ENCODE measurements around the gene SRM. TPM values are rescaled to one million over a fixed set of nuclear protein-coding genes. Genes with fewer than 3 reads are reported as not detected.

Gene SRM
- polyA plus RNA-seq, 3 donors, result 23.2 to 43.2 (median 37.6) TPM

- no peak for DNase-seq
- peaks cover 20 to 40% of the 10 kb centered on the region in 2 donors for H3K36me3 Mint-ChIP-seq
- H3K4me1 Mint-ChIP-seq, result peaks cover 33% of the 10 kb centered on the region
- peaks cover 0 to 6% (median 5%) of the 10 kb centered on the region in 3 donors for H3K27me3 Mint-ChIP-seq (ENCODE audit: low read depth in 3 of 3)
- peaks cover 0 to 3% (median 0%) of the 10 kb centered on the region in 7 donors for H3K9me3 Mint-ChIP-seq
- H2AFZ ChIP-seq (ENCODE audit: insufficient read depth, low read depth, low read length, poor library complexity, severe bottlenecking), result no peak overlapping the region
- peaks cover 12% of the 10 kb centered on the region for H3K79me2 ChIP-seq (ENCODE audit: insufficient read depth, low read length)
- TF ChIP-seq CTCF (IDR thresholded peaks at IDR 0.05), result no peak
- no peaks in the 10 kb centered on the region for H3K9me3 ChIP-seq (replicated peaks in 1 of 2; ENCODE audit: control insufficient read depth in 1 of 2, insufficient read depth in 1 of 2, low read length in 2 of 2)
- H3K27ac ChIP-seq (ENCODE audit: low read depth in 1 of 2, low read length in 2 of 2), result no peak overlapping the region
- peaks cover 24 to 38% of the 10 kb centered on the region in 2 donors for H3K4me1 ChIP-seq (ENCODE audit: control insufficient read depth in 1 of 2, insufficient read depth in 2 of 2, low read length in 2 of 2)
- H3K4me3 ChIP-seq (replicated peaks in 1 of 3; ENCODE audit: low read depth in 2 of 3, low read length in 3 of 3), result no peak overlapping the region
- no peaks in the 10 kb centered on the region for H4K20me1 ChIP-seq (ENCODE audit: insufficient read depth, low read length)
- WGBS (ENCODE audit: insufficient coverage), result 100% methylated on average over 4 of the region's 7 CpGs
- H3K4me3 Mint-ChIP-seq, result no peak overlapping the region
- peaks cover 12 to 32% of the 10 kb centered on the region in 2 donors for H3K36me3 ChIP-seq (replicated peaks in 1 of 2; ENCODE audit: control insufficient read depth in 1 of 2, insufficient read depth in 2 of 2, low read length in 2 of 2)
- H3K27me3 ChIP-seq (ENCODE audit: control insufficient read depth in 2 of 2, insufficient read depth in 2 of 2, low read length in 2 of 2), result no peaks in the 10 kb centered on the region
- no peak overlapping the region for H3K4me2 ChIP-seq (replicated peaks; ENCODE audit: extremely low read depth, low read length, poor library complexity, severe bottlenecking)
- intact Hi-C loops (cut with micrococcal nuclease), result no loop called here
- H3K9ac ChIP-seq (ENCODE audit: insufficient read depth, low read length, poor library complexity, severe bottlenecking), result no peak overlapping the region
- no peak overlapping the region for H3K27ac Mint-ChIP-seq
Observed at GRCh38 chr1:11056504-11056903, 3.3 kb downstream of the SRM start.

GRCh38 chr1:11055676-11056075 is 4.1 kb downstream of the SRM start:
- Histone ChIP-seq H3K4me1 (ENCODE audit: control insufficient read depth in 1 of 2, insufficient read depth in 2 of 2, low read length in 2 of 2) (peaks cover 21 to 35% of the 10 kb centered on the region in 2 donors), H3K4me2 (replicated peaks; ENCODE audit: extremely low read depth, low read length, poor library complexity, severe bottlenecking) (no peak overlapping the region), H3K27me3 (ENCODE audit: control insufficient read depth in 2 of 2, insufficient read depth in 2 of 2, low read length in 2 of 2) (no peaks in the 10 kb centered on the region), H3K4me3 (replicated peaks in 1 of 3; ENCODE audit: low read depth in 2 of 3, low read length in 3 of 3) (no peak overlapping the region), H3K27ac (ENCODE audit: low read depth in 1 of 2, low read length in 2 of 2) (no peak overlapping the region), H4K20me1 (ENCODE audit: insufficient read depth, low read length) (no peaks in the 10 kb centered on the region), H3K9me3 (replicated peaks in 1 of 2; ENCODE audit: control insufficient read depth in 1 of 2, insufficient read depth in 1 of 2, low read length in 2 of 2) (no peaks in the 10 kb centered on the region), H2AFZ (ENCODE audit: insufficient read depth, low read depth, low read length, poor library complexity, severe bottlenecking) (no peak overlapping the region), H3K9ac (ENCODE audit: insufficient read depth, low read length, poor library complexity, severe bottlenecking) (no peak overlapping the region), H3K36me3 (replicated peaks in 1 of 2; ENCODE audit: control insufficient read depth in 1 of 2, insufficient read depth in 2 of 2, low read length in 2 of 2) (peaks cover 12 to 32% of the 10 kb centered on the region in 2 donors), H3K79me2 (ENCODE audit: insufficient read depth, low read length) (peaks cover 12% of the 10 kb centered on the region)
- intact Hi-C loops (cut with micrococcal nuclease), result no loop called here
- peaks cover 33% of the 10 kb centered on the region for H3K4me1 Mint-ChIP-seq
- peaks cover 20 to 40% of the 10 kb centered on the region in 2 donors for H3K36me3 Mint-ChIP-seq
- no peak overlapping the region for H3K27ac Mint-ChIP-seq
- H3K9me3 Mint-ChIP-seq, result peaks cover 0 to 3% (median 0%) of the 10 kb centered on the region in 7 donors
- 95% methylated on average over 6 of the region's 12 CpGs for WGBS (ENCODE audit: insufficient coverage)
- no peak for DNase-seq
- no peak for TF ChIP-seq CTCF (IDR thresholded peaks at IDR 0.05)
- peaks cover 0 to 6% (median 5%) of the 10 kb centered on the region in 3 donors for H3K27me3 Mint-ChIP-seq (ENCODE audit: low read depth in 3 of 3)
- no peak overlapping the region for H3K4me3 Mint-ChIP-seq

Measured in CD14-positive monocyte (primary cell).